SK-N-SH treated with all-trans-retinoic acid at 6 μM for 48 hours (cell line): ENCODE measurements around the gene CDKL5.

Experiments
- ATAC-seq: fragments of 200-7000 bp; cut with Tn5 transposase; 3 replicates; pipeline ENCODE4 v1.9.1; 2020; ENCODE audit warnings: mild to moderate bottlenecking, moderate library complexity
- ARNTL ChIP-seq: fragments of 450-650 bp; formaldehyde crosslinking; IDR thresholded peaks from 2 replicates; pipeline ENCODE4 v1.5.0; 2020; ENCODE audit warnings: low read depth, mild to moderate bottlenecking, moderate library complexity, borderline replicate concordance
- BACH2 ChIP-seq: fragments of 250-450 bp; sonication (Bioruptor Pico); IDR thresholded peaks from 2 replicates; pipeline ENCODE4 v1.9.0; 2021; ENCODE audit warnings: mild to moderate bottlenecking, borderline replicate concordance
- CREB5 ChIP-seq: fragments of 250-450 bp; sonication (Bioruptor Pico); IDR thresholded peaks from 2 replicates; pipeline ENCODE4 v1.5.1; 2020; ENCODE audit warnings: low read depth, mild to moderate bottlenecking, moderate library complexity
- CSDC2 ChIP-seq: fragments of 250-450 bp; sonication (Bioruptor Pico); IDR thresholded peaks from 2 replicates; pipeline ENCODE4 v1.5.0; 2020; ENCODE audit warnings: mild to moderate bottlenecking, moderate library complexity
- CSRNP3 ChIP-seq: fragments of 250-450 bp; sonication (Bioruptor Pico); IDR thresholded peaks from 2 replicates; pipeline ENCODE4 v1.5.1; 2021; ENCODE audit warnings: mild to moderate bottlenecking, moderate library complexity
- ESRRG ChIP-seq: fragments of 250-450 bp; sonication (Bioruptor Pico); IDR thresholded peaks from 2 replicates; pipeline ENCODE4 v1.6.1; 2021; ENCODE audit warnings: mild to moderate bottlenecking
- GLIS3 ChIP-seq: fragments of 250-450 bp; sonication (Bioruptor Pico); IDR thresholded peaks from 2 replicates; pipeline ENCODE4 v1.5.0; 2020; ENCODE audit warnings: mild to moderate bottlenecking, moderate library complexity
- ISL1 ChIP-seq: fragments of 250-450 bp; sonication (Bioruptor Pico); IDR thresholded peaks from 2 replicates; pipeline ENCODE4 v2.1.2; 2022; ENCODE audit warnings: mild to moderate bottlenecking, moderate library complexity
- OSR1 ChIP-seq: fragments of 250-450 bp; sonication (Bioruptor Pico); IDR thresholded peaks from 2 replicates; pipeline ENCODE4 v1.8.0; 2022; ENCODE audit warnings: moderate library complexity, mild to moderate bottlenecking, inconsistent platforms
- PATZ1 ChIP-seq: fragments of 250-450 bp; sonication (Bioruptor Pico); IDR thresholded peaks from 2 replicates; pipeline ENCODE4 v1.8.0; 2020; ENCODE audit warnings: mild to moderate bottlenecking, moderate library complexity, borderline replicate concordance
- POU6F1 ChIP-seq: fragments of 250-450 bp; sonication (Bioruptor Pico); IDR thresholded peaks from 2 replicates; pipeline ENCODE4 v1.8.0; 2021; ENCODE audit warnings: low read depth, mild to moderate bottlenecking, moderate library complexity, borderline replicate concordance
- PPARA ChIP-seq: fragments of 250-450 bp; sonication (Bioruptor Pico); IDR thresholded peaks from 2 replicates; pipeline ENCODE4 v1.5.0; 2020; ENCODE audit warnings: mild to moderate bottlenecking, borderline replicate concordance
- RARB ChIP-seq: fragments of 250-450 bp; sonication (Bioruptor Pico); IDR thresholded peaks from 2 replicates; pipeline ENCODE4 v1.8.0; 2021; ENCODE audit warnings: mild to moderate bottlenecking, moderate library complexity
- SNAI2 ChIP-seq: fragments of 250-450 bp; sonication (Bioruptor Pico); IDR thresholded peaks from 2 replicates; pipeline ENCODE4 v1.5.0; 2020; ENCODE audit warnings: mild to moderate bottlenecking, moderate library complexity
- TCF4 ChIP-seq: fragments of 250-450 bp; sonication (Bioruptor Pico); IDR thresholded peaks from 2 replicates; pipeline ENCODE4 v1.8.0; 2021; ENCODE audit warnings: mild to moderate bottlenecking, moderate library complexity, borderline replicate concordance
- TOX ChIP-seq: fragments of 250-450 bp; sonication (Bioruptor Pico); IDR thresholded peaks from 2 replicates; pipeline ENCODE4 v1.8.0; 2021; ENCODE audit warnings: mild to moderate bottlenecking, moderate library complexity, borderline replicate concordance
- ZC3H10 ChIP-seq: fragments of 250-450 bp; sonication (Bioruptor Pico); IDR thresholded peaks from 2 replicates; pipeline ENCODE4 v1.5.1; 2021; ENCODE audit warnings: mild to moderate bottlenecking, moderate library complexity
- ZFP3 ChIP-seq: fragments of 250-450 bp; sonication (Bioruptor Pico); IDR thresholded peaks from 2 replicates; pipeline ENCODE4 v1.5.0; 2020; ENCODE audit warnings: mild to moderate bottlenecking, moderate library complexity
- ZFP30 ChIP-seq: fragments of 450-650 bp; formaldehyde crosslinking; IDR thresholded peaks from 2 replicates; pipeline ENCODE4 v1.5.0; 2022; ENCODE audit warnings: mild to moderate bottlenecking, moderate library complexity
- ZNF565 ChIP-seq: fragments of 450-650 bp; formaldehyde crosslinking; conservative IDR thresholded peaks from 2 replicates; pipeline ENCODE4 v1.5.0; 2020; ENCODE audit warnings: low read depth, mild to moderate bottlenecking, moderate library complexity
- ZNF70 ChIP-seq: fragments of 450-650 bp; formaldehyde crosslinking; IDR thresholded peaks from 2 replicates; pipeline ENCODE4 v1.5.0; 2020; ENCODE audit warnings: mild to moderate bottlenecking, moderate library complexity

The CDKL5 gene

GRCh38 chrX:18643853-18644252 is 218.4 kb downstream of the CDKL5 start:
- no peak for ATAC-seq

GRCh38 chrX:18647621-18648020 is 222.2 kb downstream of the CDKL5 start:
- ATAC-seq, result no peak
- TF ChIP-seq CREB5, result no peak
- no peak for TF ChIP-seq ESRRG (CRISPR knock-in tag)
- TF ChIP-seq PPARA (CRISPR knock-in tag), result no peak
- TF ChIP-seq ZFP3, result no peak
- TF ChIP-seq TOX (CRISPR knock-in tag), result no peak
- TF ChIP-seq GLIS3, result no peak
- no peak for TF ChIP-seq ZC3H10
- no peak for TF ChIP-seq SNAI2 (CRISPR knock-in tag)
- no peak for TF ChIP-seq OSR1 (CRISPR knock-in tag)
- no peak for TF ChIP-seq TCF4 (CRISPR knock-in tag)
- TF ChIP-seq ISL1 (CRISPR knock-in tag), result no peak
- no peak for TF ChIP-seq BACH2 (CRISPR knock-in tag)
- TF ChIP-seq CSRNP3 (CRISPR knock-in tag), result no peak

More at GRCh38 chrX:18643853-18644252, 218.4 kb downstream of the CDKL5 start:
- no peak for TF ChIP-seq TCF4 (CRISPR knock-in tag)
- TF ChIP-seq ZFP30 (CRISPR knock-in tag), result no peak
- no peak for TF ChIP-seq ZNF565 (CRISPR knock-in tag)
- TF ChIP-seq CSDC2 (CRISPR knock-in tag), result no peak
- TF ChIP-seq GLIS3, result no peak
- TF ChIP-seq TOX (CRISPR knock-in tag), result no peak
- no peak for TF ChIP-seq ZNF70 (CRISPR knock-in tag)
- TF ChIP-seq PPARA (CRISPR knock-in tag), result no peak
- TF ChIP-seq OSR1 (CRISPR knock-in tag), result no peak
- TF ChIP-seq SNAI2 (CRISPR knock-in tag), result no peak
- no peak for TF ChIP-seq BACH2 (CRISPR knock-in tag)
- TF ChIP-seq PATZ1 (CRISPR knock-in tag), result no peak
- TF ChIP-seq RARB (CRISPR knock-in tag), result no peak
- no peak for TF ChIP-seq POU6F1 (CRISPR knock-in tag)

GRCh38 chrX:18649498-18649951 is 224.1 kb downstream of the CDKL5 start:
- TF ChIP-seq ZFP30 (CRISPR knock-in tag) (no peak), BACH2 (CRISPR knock-in tag) (no peak), RARB (CRISPR knock-in tag) (no peak), TOX (CRISPR knock-in tag) (no peak), GLIS3 (no peak), ZNF70 (CRISPR knock-in tag) (no peak), CSRNP3 (CRISPR knock-in tag) (no peak), OSR1 (CRISPR knock-in tag) (no peak), POU6F1 (CRISPR knock-in tag) (no peak), SNAI2 (CRISPR knock-in tag) (no peak), CSDC2 (CRISPR knock-in tag) (no peak), TCF4 (CRISPR knock-in tag) (no peak), ZNF565 (CRISPR knock-in tag) (no peak), ARNTL (CRISPR knock-in tag) (no peak), ISL1 (CRISPR knock-in tag) (no peak), ZFP3 (no peak), PATZ1 (CRISPR knock-in tag) (no peak), PPARA (CRISPR knock-in tag) (no peak), ZC3H10 (no peak)
- ATAC-seq, result no peak
